Lower leg skin (tissue), 3 donors: ENCODE results near the gene PPP6C.
"Not testable (repeated sequence)": the region's sequence is repeated elsewhere in the genome, so short reads cannot be mapped to it uniquely, and the experiment has no call there.

Experiments
- CTCF ChIP-seq, 3 donors: fragments of 450-650 bp; IDR thresholded peaks; one replicate each; pipeline ENCODE4 v1.5.1; 2016; ENCODE audit warnings: antibody characterized with exemption in 3 of 3, mild to moderate bottlenecking in 3 of 3, moderate library complexity in 2 of 3
- POLR2A ChIP-seq, 2 donors: fragments of 450-650 bp; IDR thresholded peaks; one replicate each; pipeline ENCODE4 v1.6.1; 2016 to 2017; ENCODE audit warnings: antibody characterized with exemption in 2 of 2, mild to moderate bottlenecking in 1 of 2, moderate library complexity in 1 of 2

GRCh38 chr9:125194466-125194865 is 4.9 kb upstream of the PPP6C start:
- TF ChIP-seq CTCF, POLR2A (IDR thresholded peaks at IDR 0.05): not testable (repeated sequence)
